ENCODE data around the gene LYPD4. TPM values are rescaled to one million over a fixed set of nuclear protein-coding genes. Genes with fewer than 3 reads are reported as not detected.

Gene LYPD4
- total RNA-seq, 2 experiments from 2014 or later, result not detected

- Histone ChIP-seq H3K4me3 (ENCODE audit: low read depth, low read length, poor library complexity, severe bottlenecking) (no peak within 1 kb of the TSS), H3K27ac (ENCODE audit: low read depth, low read length, poor library complexity, severe bottlenecking) (no peak within 1 kb of the TSS), H3K9me3 (ENCODE audit: low read length) (no peaks in the 10 kb centered on the region), H3K4me2 (ENCODE audit: low read length) (no peak within 1 kb of the TSS), H3K36me3 (ENCODE audit: insufficient read depth, low read length) (no peaks in the 10 kb centered on the region), H2AFZ (ENCODE audit: low read length) (no peak within 1 kb of the TSS), H3K9me2 (ENCODE audit: insufficient read depth, low read length) (no peaks in the 10 kb centered on the region), H4K20me1 (ENCODE audit: insufficient read depth, low read length) (no peaks in the 10 kb centered on the region), H3K79me2 (ENCODE audit: insufficient read depth, low read depth, low read length) (no peaks in the 10 kb centered on the region), H3K4me1 (ENCODE audit: insufficient read depth, low read length, poor library complexity, severe bottlenecking) (peaks cover 5% of the 10 kb centered on the region)
- ChIA-PET POLR2A (no interaction called here), CTCF (ENCODE audit: unreplicated experiment) (no interaction called here)
- intact Hi-C loops (cut with micrococcal nuclease; ENCODE audit: unreplicated experiment), result no loop called here
- no TSS peak for BruUV-seq (replicated peaks)
- no peak for TF ChIP-seq EZH2phosphoT487 (IDR thresholded peaks at IDR 0.05; ENCODE audit: borderline replicate concordance, low read depth, low read length)
- TF ChIP-seq CTCF (conservative IDR thresholded peaks at IDR 0.05; ENCODE audit: low read length), result no peak
- DNase-seq (ENCODE audit: low spot score), result no peak
Observed at GRCh38 chr19:41845001-41845050, 343 bp upstream of the LYPD4 start, which contains the start of gene DMRTC2. DMRTC2 (plus strand) TSS chr19:41845042; CDS start chr19:41847429, 2,387 bp downstream.

- BruUV-seq (replicated peaks), result no TSS peak
- no peak for TF ChIP-seq EZH2phosphoT487 (IDR thresholded peaks at IDR 0.05; ENCODE audit: borderline replicate concordance, low read depth, low read length)
- TF ChIP-seq CTCF (conservative IDR thresholded peaks at IDR 0.05; ENCODE audit: low read length), result no peak
- Histone ChIP-seq H3K9me3 (ENCODE audit: low read length) (no peaks in the 10 kb centered on the region), H3K4me3 (ENCODE audit: low read depth, low read length, poor library complexity, severe bottlenecking) (no peak overlapping the region), H4K20me1 (ENCODE audit: insufficient read depth, low read length) (no peaks in the 10 kb centered on the region), H3K4me2 (ENCODE audit: low read length) (no peak overlapping the region), H2AFZ (ENCODE audit: low read length) (no peak overlapping the region), H3K79me2 (ENCODE audit: insufficient read depth, low read depth, low read length) (no peaks in the 10 kb centered on the region), H3K9me2 (ENCODE audit: insufficient read depth, low read length) (no peaks in the 10 kb centered on the region), H3K4me1 (ENCODE audit: insufficient read depth, low read length, poor library complexity, severe bottlenecking) (peaks cover 5% of the 10 kb centered on the region), H3K27ac (ENCODE audit: low read depth, low read length, poor library complexity, severe bottlenecking) (no peak overlapping the region), H3K36me3 (ENCODE audit: insufficient read depth, low read length) (no peaks in the 10 kb centered on the region)
- ChIA-PET CTCF (ENCODE audit: unreplicated experiment) (no interaction called here), POLR2A (no interaction called here)
- intact Hi-C loops (cut with micrococcal nuclease; ENCODE audit: unreplicated experiment), result no loop called here
- no peak for DNase-seq (ENCODE audit: low spot score)
Observed at GRCh38 chr19:41843371-41843770, 1.1 kb downstream of the LYPD4 start.

- intact Hi-C loops (cut with micrococcal nuclease; ENCODE audit: unreplicated experiment), result no loop called here
- H3K4me2 ChIP-seq (ENCODE audit: low read length), result no peak overlapping the region
- no TSS peak for BruUV-seq (replicated peaks)
Observed at GRCh38 chr19:41839211-41839610, 5.3 kb downstream of the LYPD4 start.

More at GRCh38 chr19:41839211-41839610, 5.3 kb downstream of the LYPD4 start:
- Histone ChIP-seq H3K27ac (ENCODE audit: low read depth, low read length, poor library complexity, severe bottlenecking) (no peak overlapping the region), H3K9me3 (ENCODE audit: low read length) (no peaks in the 10 kb centered on the region), H4K20me1 (ENCODE audit: insufficient read depth, low read length) (no peaks in the 10 kb centered on the region), H3K4me3 (ENCODE audit: low read depth, low read length, poor library complexity, severe bottlenecking) (no peak overlapping the region), H2AFZ (ENCODE audit: low read length) (no peak overlapping the region), H3K9me2 (ENCODE audit: insufficient read depth, low read length) (no peaks in the 10 kb centered on the region), H3K4me1 (ENCODE audit: insufficient read depth, low read length, poor library complexity, severe bottlenecking) (peaks cover 14% of the 10 kb centered on the region), H3K36me3 (ENCODE audit: insufficient read depth, low read length) (no peaks in the 10 kb centered on the region), H3K79me2 (ENCODE audit: insufficient read depth, low read depth, low read length) (no peaks in the 10 kb centered on the region)
- TF ChIP-seq EZH2phosphoT487 (IDR thresholded peaks at IDR 0.05; ENCODE audit: borderline replicate concordance, low read depth, low read length), result no peak
- no peak for TF ChIP-seq CTCF (conservative IDR thresholded peaks at IDR 0.05; ENCODE audit: low read length)
- POLR2A ChIA-PET, result no interaction called here
- DNase-seq (ENCODE audit: low spot score), result no peak
- CTCF ChIA-PET (ENCODE audit: unreplicated experiment), result no interaction called here

All from OCI-LY7 (cell line).